HL-60 (cell line): ENCODE measurements around the gene TTC4.

ENCODE experiments used
- GABPA ChIP-seq: IDR thresholded peaks from 2 replicates; pipeline ENCODE4 v1.6.1; 2012; ENCODE audit warnings: low read depth
- POLR2AphosphoS5 ChIP-seq: IDR thresholded peaks from 2 replicates; pipeline ENCODE4 v1.6.1; 2012; ENCODE audit warnings: low read depth
- REST ChIP-seq: IDR thresholded peaks from 2 replicates; pipeline ENCODE4 v1.6.1; 2012; ENCODE audit warnings: low read depth; ENCODE audit not compliant: insufficient replicate concordance
- SPI1 ChIP-seq: IDR thresholded peaks from 2 replicates; pipeline ENCODE4 v1.6.1; 2012; ENCODE audit warnings: low read depth, mild to moderate bottlenecking, borderline replicate concordance
- TF ChIP-seq, protein P1 (sequence below): IDR thresholded peaks from one replicate; pipeline ENCODE4 v1.5.1; 2011; ENCODE audit warnings: low read length, control low read depth, inconsistent platforms; ENCODE audit not compliant: insufficient read depth

DNA sequence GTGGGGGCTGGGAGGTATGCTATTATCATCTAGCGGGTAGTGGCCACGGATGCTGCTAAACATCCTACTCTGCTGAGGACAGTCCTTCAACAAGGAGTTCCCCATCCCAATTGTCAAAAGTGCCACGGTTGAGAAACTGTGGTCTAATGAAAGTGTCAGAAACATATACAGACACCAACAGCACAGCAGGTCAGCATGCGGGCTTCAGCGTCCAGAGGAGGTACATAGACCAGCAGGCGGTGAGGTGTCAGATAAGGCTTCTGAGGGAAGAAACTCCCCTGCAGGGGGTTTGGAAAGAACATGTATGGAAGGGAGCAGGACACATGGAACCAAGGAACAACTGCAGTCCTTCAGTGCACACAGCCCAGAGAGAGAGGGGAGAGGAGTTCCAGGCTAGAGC, 4.8 kb upstream of the TTC4 start:
- TF ChIP-seq, protein P1, sequence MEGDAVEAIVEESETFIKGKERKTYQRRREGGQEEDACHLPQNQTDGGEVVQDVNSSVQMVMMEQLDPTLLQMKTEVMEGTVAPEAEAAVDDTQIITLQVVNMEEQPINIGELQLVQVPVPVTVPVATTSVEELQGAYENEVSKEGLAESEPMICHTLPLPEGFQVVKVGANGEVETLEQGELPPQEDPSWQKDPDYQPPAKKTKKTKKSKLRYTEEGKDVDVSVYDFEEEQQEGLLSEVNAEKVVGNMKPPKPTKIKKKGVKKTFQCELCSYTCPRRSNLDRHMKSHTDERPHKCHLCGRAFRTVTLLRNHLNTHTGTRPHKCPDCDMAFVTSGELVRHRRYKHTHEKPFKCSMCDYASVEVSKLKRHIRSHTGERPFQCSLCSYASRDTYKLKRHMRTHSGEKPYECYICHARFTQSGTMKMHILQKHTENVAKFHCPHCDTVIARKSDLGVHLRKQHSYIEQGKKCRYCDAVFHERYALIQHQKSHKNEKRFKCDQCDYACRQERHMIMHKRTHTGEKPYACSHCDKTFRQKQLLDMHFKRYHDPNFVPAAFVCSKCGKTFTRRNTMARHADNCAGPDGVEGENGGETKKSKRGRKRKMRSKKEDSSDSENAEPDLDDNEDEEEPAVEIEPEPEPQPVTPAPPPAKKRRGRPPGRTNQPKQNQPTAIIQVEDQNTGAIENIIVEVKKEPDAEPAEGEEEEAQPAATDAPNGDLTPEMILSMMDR: no peak
- TF ChIP-seq GABPA: no peak
- TF ChIP-seq POLR2AphosphoS5: no peak
- no peak for TF ChIP-seq SPI1
- no peak for TF ChIP-seq REST
